Stimulated activated naive CD8-positive, alpha-beta T cell treated with anti-CD3 and anti-CD28 coated beads, Interleukin-15, amount 100 ng/mL, for 72 hours (primary cell): Measurements from ENCODE around the gene SOCS7.

Experiments used
- ATAC-seq: fragments of 150-1000 bp; cut with Tn5 transposase; 2 replicates; pipeline ENCODE4 v1.10.0; 2021; ENCODE audit warnings: mild to moderate bottlenecking, moderate library complexity
- DNase-seq, 2 donors: peaks; one replicate each; pipeline ENCODE4 v3.0.0; 2021 to 2022
- H3K27ac Mint-ChIP-seq, 2 donors: one replicate each; pipeline ENCODE4 v1.8.0; 2022; ENCODE audit warnings: mild to moderate bottlenecking in 2 of 2, mixed read lengths in 2 of 2, moderate library complexity in 2 of 2
- H3K27me3 Mint-ChIP-seq: one replicate; pipeline ENCODE4 v1.8.0; 2022; ENCODE audit warnings: mixed read lengths
- H3K4me1 Mint-ChIP-seq: one replicate; pipeline ENCODE4 v1.8.0; 2022; ENCODE audit warnings: mild to moderate bottlenecking, mixed read lengths
- H3K4me3 Mint-ChIP-seq, 2 donors: one replicate each; pipeline ENCODE4 v1.8.0; 2022; ENCODE audit warnings: mild to moderate bottlenecking in 2 of 2, mixed read lengths in 2 of 2, moderate library complexity in 1 of 2
- H3K9me3 Mint-ChIP-seq, 2 donors: one replicate each; pipeline ENCODE4 v1.8.0; 2022; ENCODE audit warnings: mixed read lengths in 2 of 2

Gene SOCS7

DNA sequence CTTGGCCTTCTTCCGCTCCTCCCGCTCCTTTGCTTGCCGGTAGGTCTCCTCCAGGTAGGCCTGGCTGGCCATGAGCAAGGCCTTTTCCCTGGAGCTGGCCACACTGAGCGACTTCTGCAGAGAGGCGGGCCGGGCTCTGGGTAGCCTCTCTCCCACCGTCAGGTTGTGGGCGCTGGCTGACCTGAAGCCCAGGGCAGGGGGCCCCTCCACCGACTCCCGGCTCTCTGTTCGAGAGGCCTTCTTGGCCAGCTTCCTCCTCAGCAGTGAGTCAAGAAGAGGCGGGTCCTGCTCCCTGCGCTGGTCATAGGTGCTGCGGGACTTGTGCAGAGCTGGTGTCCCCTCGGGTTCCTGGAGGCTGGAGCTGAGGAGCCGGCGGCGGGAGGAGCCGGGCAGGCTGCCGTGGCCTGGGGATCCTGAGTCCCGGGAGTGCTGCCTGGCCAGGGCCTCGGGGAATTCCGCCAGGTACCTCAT is 20.7 kb upstream of the SOCS7 start:
- no peak for ATAC-seq
- Mint-ChIP-seq H3K4me3 (no peak overlapping the region), H3K4me1 (peaks cover 7% of the 10 kb centered on the region), H3K9me3 (no peaks in the 10 kb centered on the region), H3K27me3 (peaks cover 16% of the 10 kb centered on the region), H3K27ac (no peak overlapping the region)
- DNase-seq: no peak

- no peak for ATAC-seq
- H3K4me1 Mint-ChIP-seq: no peaks in the 10 kb centered on the region
- no peak for DNase-seq
- no peak overlapping the region for H3K4me3 Mint-ChIP-seq
- H3K9me3 Mint-ChIP-seq: no peaks in the 10 kb centered on the region
- H3K27me3 Mint-ChIP-seq: peaks cover 21% of the 10 kb centered on the region
- no peak overlapping the region for H3K27ac Mint-ChIP-seq
Observed at GRCh38 chr17:38332735-38333134, 18.9 kb upstream of the SOCS7 start.

- H3K27ac Mint-ChIP-seq: no peak overlapping the region
- H3K4me3 Mint-ChIP-seq: no peak overlapping the region
- DNase-seq (peak; percentile 57 to 59), ATAC-seq (peak; percentile 77)
- H3K9me3 Mint-ChIP-seq: no peaks in the 10 kb centered on the region
- no peaks in the 10 kb centered on the region for H3K4me1 Mint-ChIP-seq
- peaks cover 21% of the 10 kb centered on the region for H3K27me3 Mint-ChIP-seq
Observed at GRCh38 chr17:38333635-38334295, 17.9 kb upstream of the SOCS7 start.

GRCh38 chr17:38334480-38335364 is 16.9 kb upstream of the SOCS7 start:
- DNase-seq (no peak), ATAC-seq (no peak)
- no peaks in the 10 kb centered on the region for H3K4me1 Mint-ChIP-seq
- H3K4me3 Mint-ChIP-seq: no peak overlapping the region
- H3K27me3 Mint-ChIP-seq: peaks cover 21% of the 10 kb centered on the region
- no peak overlapping the region for H3K27ac Mint-ChIP-seq
- no peaks in the 10 kb centered on the region for H3K9me3 Mint-ChIP-seq

DNA sequence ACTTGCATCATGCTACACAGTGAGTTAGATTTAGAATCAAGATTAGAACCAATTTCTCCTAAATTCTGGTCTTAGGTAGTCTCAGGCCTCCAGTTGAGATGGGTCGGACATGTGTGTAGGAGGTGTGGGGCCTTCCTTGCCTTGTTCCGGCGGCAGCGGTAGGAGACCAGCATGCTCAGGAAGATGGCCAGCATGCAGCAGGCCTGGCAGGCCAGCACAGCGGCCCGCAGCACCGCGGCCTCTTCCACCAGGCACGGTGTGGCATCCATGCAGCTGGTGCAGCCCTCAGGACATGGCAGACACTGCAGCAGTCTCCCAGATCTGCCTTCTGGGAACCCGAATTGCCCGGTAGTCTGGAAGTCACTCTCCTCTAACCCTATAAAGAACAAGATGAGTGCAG is 14.8 kb upstream of the SOCS7 start:
- no peak for ATAC-seq

DNA sequence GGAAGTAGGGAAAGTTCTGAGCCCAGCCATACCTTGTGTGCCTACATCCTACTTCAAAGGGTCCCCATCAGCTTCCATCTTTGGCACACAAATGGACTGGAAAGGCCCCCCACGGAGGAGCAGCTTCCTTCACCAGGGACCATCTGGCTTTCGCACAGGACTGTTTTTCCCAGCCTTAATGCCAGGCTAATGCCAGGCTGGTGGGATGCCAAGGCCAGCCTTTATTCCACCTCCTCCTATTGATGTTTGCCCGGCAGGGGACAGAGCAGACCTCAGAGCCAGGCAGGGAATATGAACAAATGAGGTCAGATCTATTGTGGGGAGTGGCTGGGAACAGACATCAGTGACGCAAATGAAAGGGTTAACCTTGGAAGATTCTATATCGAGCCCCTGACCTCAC is 13.6 kb upstream of the SOCS7 start:
- Mint-ChIP-seq H3K9me3 (no peaks in the 10 kb centered on the region), H3K27me3 (peaks cover 21% of the 10 kb centered on the region), H3K4me1 (no peaks in the 10 kb centered on the region), H3K27ac (no peak overlapping the region), H3K4me3 (no peak overlapping the region)
- DNase-seq (no peak), ATAC-seq (no peak)

More for the DNA sequence above, 14.8 kb upstream of the SOCS7 start:
- no peak overlapping the region for H3K4me3 Mint-ChIP-seq
- no peaks in the 10 kb centered on the region for H3K4me1 Mint-ChIP-seq
- peaks cover 21% of the 10 kb centered on the region for H3K27me3 Mint-ChIP-seq
- no peak overlapping the region for H3K27ac Mint-ChIP-seq
- H3K9me3 Mint-ChIP-seq: no peaks in the 10 kb centered on the region
- DNase-seq: no peak

- Mint-ChIP-seq H3K4me3 (no peak overlapping the region), H3K9me3 (no peaks in the 10 kb centered on the region), H3K4me1 (no peaks in the 10 kb centered on the region), H3K27me3 (peaks cover 17% of the 10 kb centered on the region), H3K27ac (no peak overlapping the region)
- ATAC-seq (no peak), DNase-seq (no peak)
Observed at GRCh38 chr17:38338535-38338934, 13.1 kb upstream of the SOCS7 start.

- no peak for DNase-seq
- no peak overlapping the region for H3K27ac Mint-ChIP-seq
- no peak for ATAC-seq
- H3K4me1 Mint-ChIP-seq: no peaks in the 10 kb centered on the region
- H3K4me3 Mint-ChIP-seq: no peak overlapping the region
- no peaks in the 10 kb centered on the region for H3K9me3 Mint-ChIP-seq
- H3K27me3 Mint-ChIP-seq: peaks cover 11% of the 10 kb centered on the region
Observed at GRCh38 chr17:38339891-38340290, 11.8 kb upstream of the SOCS7 start.

DNA sequence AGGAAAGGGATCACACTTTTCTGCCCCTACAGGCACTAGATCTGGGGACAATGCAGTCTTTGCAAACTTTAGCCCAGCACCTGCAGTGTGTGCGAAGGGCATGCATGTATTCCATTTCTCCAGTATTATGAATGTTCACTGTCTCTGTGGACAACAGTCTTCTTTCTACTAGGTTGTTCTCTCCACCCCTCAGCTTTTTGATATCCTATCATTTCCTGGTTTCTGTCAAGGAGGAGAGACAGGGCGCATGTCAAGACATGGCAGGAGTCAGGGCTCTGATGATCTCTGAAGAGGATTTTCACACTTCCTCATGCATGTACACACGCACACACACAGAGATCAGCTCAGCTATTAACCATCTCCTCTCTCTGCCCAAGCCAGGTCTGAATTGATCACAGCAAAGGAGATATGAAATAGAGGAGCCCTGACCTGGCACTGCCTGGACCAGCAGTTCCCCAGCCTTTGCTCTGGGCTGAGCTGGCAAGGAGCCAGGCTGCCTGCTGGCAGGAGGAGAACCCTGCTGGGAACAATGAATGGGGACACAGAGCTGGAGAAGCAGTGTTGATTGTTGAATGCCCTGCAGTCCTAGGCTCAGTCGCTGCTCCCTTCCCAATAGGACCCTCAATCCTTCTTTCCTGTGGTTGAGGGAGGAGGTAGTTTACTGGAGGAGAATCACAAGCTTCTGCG is 10.5 kb upstream of the SOCS7 start:
- Mint-ChIP-seq H3K9me3 (no peaks in the 10 kb centered on the region), H3K27ac (no peak overlapping the region), H3K4me3 (no peak overlapping the region), H3K27me3 (peaks cover 11% of the 10 kb centered on the region), H3K4me1 (no peaks in the 10 kb centered on the region)
- ATAC-seq: no peak
- no peak for DNase-seq

DNA sequence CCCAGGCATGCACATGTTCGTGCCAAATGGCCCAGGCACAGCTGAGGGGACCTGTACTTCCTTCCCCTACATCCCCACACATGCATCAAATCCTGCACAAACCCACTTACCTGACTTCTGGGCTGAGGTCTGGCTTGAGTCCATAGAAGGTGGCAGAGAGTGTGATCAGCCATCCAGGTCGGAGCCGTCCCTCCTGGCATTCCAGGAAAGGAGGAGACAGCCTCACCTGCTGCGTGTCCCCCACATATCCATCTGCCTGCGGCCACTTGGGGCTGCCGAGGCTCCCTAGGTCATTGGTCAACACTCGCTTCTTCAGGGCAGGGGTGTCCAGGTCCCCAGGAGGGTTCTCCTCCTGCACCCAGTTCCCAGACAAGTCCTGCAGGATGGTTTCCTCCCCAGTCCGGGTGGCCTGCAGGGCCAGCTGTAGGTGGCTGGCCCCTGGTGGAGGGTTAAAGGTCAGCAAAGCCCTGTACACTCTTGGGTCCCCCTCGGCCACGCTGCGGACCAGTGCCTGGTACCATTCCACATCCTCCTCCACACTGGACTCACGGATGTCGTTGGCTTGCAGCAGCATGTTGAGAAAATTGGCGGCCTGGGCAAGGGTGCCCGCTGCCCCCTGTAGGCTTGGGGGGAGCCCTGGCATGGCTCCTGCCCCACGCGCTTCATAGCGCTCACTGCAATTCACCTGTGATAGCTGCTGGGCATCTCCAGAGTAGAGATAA is 8.6 kb upstream of the SOCS7 start:
- no peaks in the 10 kb centered on the region for H3K9me3 Mint-ChIP-seq
- H3K4me1 Mint-ChIP-seq: no peaks in the 10 kb centered on the region
- no peak for ATAC-seq
- no peak for DNase-seq
- H3K4me3 Mint-ChIP-seq: no peak overlapping the region
- H3K27ac Mint-ChIP-seq: no peak overlapping the region
- H3K27me3 Mint-ChIP-seq: peaks cover 6% of the 10 kb centered on the region

GRCh38 chr17:38343608-38344419 is 7.8 kb upstream of the SOCS7 start, which contains the start of gene GPR179:
GPR179 (minus strand) TSS chr17:38343956; CDS start chr17:38343789, 167 bp downstream.
- H3K27me3 Mint-ChIP-seq: peaks cover 6% of the 10 kb centered on the region
- H3K4me3 Mint-ChIP-seq: no peak within 1 kb of the TSS
- H3K4me1 Mint-ChIP-seq: peaks cover 1% of the 10 kb centered on the region
- H3K9me3 Mint-ChIP-seq: no peaks in the 10 kb centered on the region
- no peak for DNase-seq
- peak within 1 kb of the TSS in 1 of 2 donors; percentile 30 for H3K27ac Mint-ChIP-seq
- ATAC-seq: no peak

DNA sequence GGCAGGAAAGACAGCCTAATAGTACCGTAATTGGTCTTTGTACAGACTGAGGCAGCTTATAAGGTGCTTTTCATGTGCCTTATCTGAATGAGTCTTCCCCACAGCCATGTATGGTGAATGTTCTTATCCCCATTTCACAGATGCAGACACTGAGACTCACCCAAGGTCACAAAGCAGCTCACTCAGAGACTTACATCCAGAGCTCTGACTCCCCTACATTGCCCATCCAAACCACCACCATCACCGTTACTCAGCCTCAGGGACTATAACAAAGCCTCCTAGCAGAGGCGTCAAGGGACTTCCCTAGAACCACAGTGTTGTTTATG is 7.3 kb upstream of the SOCS7 start:
- no peak for ATAC-seq
- Mint-ChIP-seq H3K4me1 (peaks cover 7% of the 10 kb centered on the region), H3K4me3 (no peak overlapping the region), H3K27ac (no peak overlapping the region), H3K27me3 (peaks cover 6% of the 10 kb centered on the region), H3K9me3 (no peaks in the 10 kb centered on the region)
- DNase-seq: no peak

GRCh38 chr17:38345743-38346142 is 5.9 kb upstream of the SOCS7 start:
- Mint-ChIP-seq H3K9me3 (no peaks in the 10 kb centered on the region), H3K27me3 (peaks cover 6% of the 10 kb centered on the region), H3K27ac (no peak overlapping the region), H3K4me1 (peaks cover 20% of the 10 kb centered on the region), H3K4me3 (no peak overlapping the region)
- DNase-seq (no peak), ATAC-seq (no peak)

- DNase-seq: peak; percentile 82 to 85
- H3K27ac Mint-ChIP-seq: peak overlapping the region in 1 of 2 donors; percentile 90
- H3K27me3 Mint-ChIP-seq: peaks cover 1% of the 10 kb centered on the region
- peaks cover 42% of the 10 kb centered on the region for H3K4me1 Mint-ChIP-seq
- peak overlapping the region in 1 of 2 donors; percentile 3 for H3K4me3 Mint-ChIP-seq
- ATAC-seq: peak; percentile 73
- no peaks in the 10 kb centered on the region for H3K9me3 Mint-ChIP-seq
Observed at GRCh38 chr17:38349097-38349730, 2.4 kb upstream of the SOCS7 start.
